Retina (tissue), 1 donor: ENCODE data around the gene CAGE1.
"Not testable (repeated sequence)": the region's sequence is repeated elsewhere in the genome, so short reads cannot be mapped to it uniquely, and the experiment has no call there.

ENCODE experiments used
- DNase-seq: peaks from one replicate; pipeline ENCODE4 v3.0.0-alpha.2; 2016

CAGE1 gene

GRCh38 chr6:7406743-7407142 lies 17.2 kb upstream of the CAGE1 start:
- no peak for DNase-seq

- no peak for DNase-seq
Measured at GRCh38 chr6:7404546-7404945, 15.0 kb upstream of the CAGE1 start.

- DNase-seq, result no peak
Measured at GRCh38 chr6:7402716-7403115, 13.2 kb upstream of the CAGE1 start.

- no peak for DNase-seq
Measured at GRCh38 chr6:7401075-7401474, 11.5 kb upstream of the CAGE1 start.

- DNase-seq, result no peak
Measured at GRCh38 chr6:7392402-7392801, 2.9 kb upstream of the CAGE1 start.

- no peak for DNase-seq
Measured at GRCh38 chr6:7391151-7391550, 1.6 kb upstream of the CAGE1 start.

DNA sequence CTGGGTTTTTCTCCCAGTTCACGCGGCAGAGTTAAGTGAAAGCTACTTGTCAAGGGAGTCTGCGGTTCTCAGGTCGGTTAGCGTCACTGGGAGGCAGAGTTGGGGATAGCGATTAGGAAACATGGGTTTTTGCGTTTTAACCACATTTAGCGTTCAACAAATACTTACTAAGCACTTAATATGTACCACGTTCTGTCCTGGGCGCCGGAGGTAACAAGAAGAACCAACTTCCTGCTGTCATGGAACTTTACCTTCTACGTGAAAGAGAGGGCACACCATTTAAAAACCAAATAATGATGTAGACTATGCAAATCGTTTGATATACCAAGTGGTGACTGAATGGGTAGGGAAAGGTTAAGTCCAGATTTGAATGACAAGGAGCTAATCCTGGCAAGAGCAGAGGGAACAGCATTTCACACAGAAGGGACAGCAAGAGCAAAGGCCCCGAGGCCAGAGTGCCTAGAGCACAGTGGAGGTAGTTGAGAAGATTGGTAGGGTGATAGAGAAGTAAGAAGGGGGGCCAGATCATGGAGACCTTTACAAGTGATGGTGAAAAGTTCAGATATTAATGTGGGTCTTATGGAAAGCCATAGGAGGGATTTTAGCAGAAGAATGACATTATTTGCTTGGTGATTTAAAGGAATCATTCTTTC lies 810 bp upstream of the CAGE1 start:
- DNase-seq, result no peak

GRCh38 chr6:7389162-7389450 lies 436 bp downstream of the CAGE1 start:
- DNase-seq, result no peak

DNA sequence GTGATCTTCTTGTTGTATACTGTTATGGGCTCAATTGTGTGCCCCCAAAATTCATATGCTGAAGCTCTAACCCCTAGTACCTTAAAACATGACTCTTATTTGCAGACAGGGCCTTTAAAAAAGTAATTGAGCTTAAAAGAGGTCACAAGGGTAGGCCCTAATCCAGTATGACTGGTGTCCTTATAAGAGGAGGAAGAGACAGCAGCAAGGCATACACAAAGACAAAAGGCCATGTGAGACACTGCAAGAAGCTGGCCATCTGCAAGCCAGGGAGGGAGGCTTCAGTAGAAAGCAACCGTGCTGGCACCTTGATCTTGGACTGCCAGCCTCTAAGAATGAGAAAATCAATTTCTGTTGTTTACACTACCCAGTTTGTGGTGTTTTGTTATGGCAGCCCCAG lies 8.4 kb downstream of the CAGE1 start:
- no peak for DNase-seq

DNA sequence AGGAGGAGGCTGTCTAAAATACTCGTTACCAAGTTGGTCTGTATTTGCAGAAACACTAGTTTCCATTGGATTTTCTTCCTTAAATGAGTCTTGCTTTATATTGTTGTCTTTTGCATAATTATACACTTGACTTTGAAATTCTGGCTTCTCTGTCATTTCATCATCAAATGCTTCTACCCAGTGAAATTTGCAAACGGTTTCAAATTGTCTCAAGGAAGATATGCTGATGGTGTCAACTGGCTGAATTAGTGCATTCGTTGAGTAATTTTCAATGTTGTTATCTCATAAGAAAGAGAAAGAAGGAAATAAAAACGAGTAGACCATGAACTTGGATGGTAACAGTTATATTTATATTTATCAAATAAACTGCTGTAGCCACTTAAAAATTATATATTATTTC lies 10.8 kb downstream of the CAGE1 start:
- DNase-seq, result no peak

GRCh38 chr6:7377961-7378360 lies 11.6 kb downstream of the CAGE1 start:
- DNase-seq, result no peak

GRCh38 chr6:7373739-7374138 lies 15.8 kb downstream of the CAGE1 start:
- no peak for DNase-seq

DNA sequence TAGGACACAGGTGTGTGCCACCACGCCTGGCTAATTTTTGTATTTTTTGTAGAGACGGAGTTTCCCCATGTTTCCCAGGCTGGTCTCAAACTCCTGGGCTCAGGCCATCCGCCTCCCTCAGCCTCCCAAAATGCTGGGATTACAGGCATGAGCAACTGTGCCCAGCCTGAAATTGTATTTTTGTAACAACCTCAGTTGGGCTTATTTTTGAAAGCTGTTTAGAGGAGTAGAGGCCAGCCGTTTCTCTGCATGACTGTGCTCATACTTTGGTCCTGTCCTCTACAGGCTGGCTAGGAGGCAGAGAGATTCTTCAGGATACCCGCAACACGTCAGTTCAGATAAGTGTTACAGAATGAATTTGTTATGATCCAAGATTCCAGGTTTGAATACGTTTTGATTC lies 22.1 kb downstream of the CAGE1 start:
- DNase-seq, result no peak

DNA sequence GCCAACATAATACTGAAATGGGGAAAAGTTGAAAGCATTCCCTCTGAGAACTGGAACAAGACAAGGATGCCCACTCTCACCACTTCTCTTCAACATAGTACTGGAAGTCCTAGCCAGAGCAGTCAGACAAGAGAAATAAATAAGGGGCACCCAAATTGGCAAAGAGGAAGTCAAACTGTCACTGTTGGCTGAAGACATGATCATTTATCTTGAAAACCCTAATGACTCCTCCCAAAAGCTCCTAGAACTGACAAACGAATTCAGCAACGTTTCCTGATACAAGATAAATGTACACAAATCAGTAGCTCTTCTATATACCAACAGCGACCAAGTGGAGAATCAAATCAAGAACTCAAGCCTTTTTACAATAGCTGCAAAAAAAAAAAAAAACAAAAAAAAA lies 37.6 kb downstream of the CAGE1 start:
- DNase-seq, result not testable (repeated sequence)

- DNase-seq, result not testable (repeated sequence)
Measured at GRCh38 chr6:7350591-7350990, 39.0 kb downstream of the CAGE1 start.

DNA sequence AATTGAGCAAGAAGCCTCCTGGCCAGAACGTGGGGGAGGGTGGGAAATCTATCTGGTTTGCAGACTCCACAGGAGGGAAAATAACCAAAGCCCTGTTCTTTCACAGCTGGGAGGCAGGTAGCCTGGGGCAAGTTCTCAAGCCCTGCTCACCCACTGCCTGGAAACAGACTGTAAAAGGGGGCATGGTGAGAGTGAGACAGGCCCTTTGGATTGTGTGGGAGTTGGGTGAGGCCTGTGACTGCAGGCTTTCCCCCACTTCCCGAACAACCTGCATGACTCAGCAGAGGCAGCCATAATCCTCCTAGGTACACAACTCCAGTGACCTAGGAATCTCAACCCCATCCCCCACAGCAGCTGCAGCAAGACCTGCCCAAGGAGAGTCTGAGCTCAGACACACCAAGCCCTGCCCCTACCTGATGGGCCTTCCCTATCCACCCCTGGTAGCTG lies 42.0 kb downstream of the CAGE1 start:
- DNase-seq, result not testable (repeated sequence)

DNA sequence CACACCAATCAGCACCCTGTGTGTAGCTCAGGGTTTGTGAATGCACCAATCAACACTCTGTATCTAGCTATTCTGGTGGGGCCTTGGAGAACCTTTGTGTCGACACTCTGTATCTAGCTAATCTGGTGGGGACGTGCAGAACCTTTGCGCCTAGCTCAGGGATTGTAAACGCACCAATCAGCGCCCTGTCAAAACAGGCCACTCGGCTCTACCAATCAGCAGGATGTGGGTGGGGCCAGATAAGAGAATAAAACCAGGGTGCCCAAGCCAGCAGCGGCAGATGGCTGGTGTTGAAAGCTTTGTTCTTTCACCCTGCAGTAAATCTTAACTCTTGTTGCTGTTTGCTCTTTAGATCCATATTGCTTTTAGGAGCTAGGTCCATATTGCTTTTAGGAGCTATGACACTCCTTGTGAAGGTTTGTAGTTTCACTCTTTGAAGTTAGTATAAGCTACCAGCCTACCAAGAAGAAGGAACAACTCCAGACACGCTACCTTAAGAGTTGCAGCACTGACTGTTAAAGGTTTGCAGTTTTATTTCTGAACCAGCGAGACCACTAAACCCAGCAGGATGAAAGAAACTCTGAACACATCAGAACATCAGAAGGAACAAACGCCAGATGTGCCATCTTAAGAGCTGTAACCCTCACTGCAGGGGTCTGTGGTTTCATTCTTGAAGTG lies 44.6 kb downstream of the CAGE1 start:
- DNase-seq, result not testable (repeated sequence)

DNA sequence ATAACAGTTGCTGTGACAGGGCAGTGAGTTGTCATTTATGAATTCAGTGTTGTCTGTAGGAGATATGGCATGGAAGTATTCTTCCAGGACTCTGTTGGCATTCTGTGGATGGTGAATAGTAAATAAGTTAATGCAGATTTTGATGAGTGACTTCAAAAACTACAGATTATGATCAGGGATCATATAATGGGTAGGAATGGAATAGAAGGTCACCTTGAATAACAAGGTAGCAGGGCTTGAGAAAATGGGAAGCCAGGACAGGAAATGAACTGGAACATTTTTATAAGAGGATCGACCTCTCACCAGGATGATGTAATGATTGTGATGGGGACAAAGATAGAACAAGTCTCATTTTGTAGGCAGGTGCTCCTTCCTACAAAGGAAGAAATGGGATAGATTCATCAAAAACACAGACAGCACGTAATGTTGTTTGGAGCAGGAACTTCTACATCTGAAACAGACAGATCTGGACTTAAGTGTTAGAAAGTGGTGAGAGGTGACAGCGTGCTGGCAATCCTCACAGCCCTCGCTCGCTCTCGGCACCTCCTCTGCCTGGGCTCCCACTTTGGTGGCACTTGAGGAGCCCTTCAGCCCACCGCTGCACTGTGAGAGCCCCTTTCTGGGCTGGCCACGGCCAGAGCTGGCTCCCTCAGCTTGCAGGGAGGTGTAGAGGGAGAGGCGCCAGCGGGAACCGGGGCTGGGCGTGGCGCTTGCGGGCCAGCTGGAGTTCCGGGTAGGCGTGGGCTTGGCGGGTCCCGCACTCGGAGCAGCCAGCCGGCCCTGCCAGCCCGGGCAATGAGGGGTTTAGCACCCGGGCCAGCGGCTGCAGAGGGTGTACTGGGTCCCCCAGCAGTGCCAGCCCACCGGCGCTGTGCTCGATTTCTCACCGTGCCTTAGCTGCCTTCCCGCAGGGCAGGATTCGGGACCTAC lies 45.7 kb downstream of the CAGE1 start:
- no peak for DNase-seq

- DNase-seq, result no peak
Measured at GRCh38 chr6:7341989-7342742, 47.4 kb downstream of the CAGE1 start.

- DNase-seq, result no peak
Measured at GRCh38 chr6:7341271-7341670, 48.3 kb downstream of the CAGE1 start.

DNA sequence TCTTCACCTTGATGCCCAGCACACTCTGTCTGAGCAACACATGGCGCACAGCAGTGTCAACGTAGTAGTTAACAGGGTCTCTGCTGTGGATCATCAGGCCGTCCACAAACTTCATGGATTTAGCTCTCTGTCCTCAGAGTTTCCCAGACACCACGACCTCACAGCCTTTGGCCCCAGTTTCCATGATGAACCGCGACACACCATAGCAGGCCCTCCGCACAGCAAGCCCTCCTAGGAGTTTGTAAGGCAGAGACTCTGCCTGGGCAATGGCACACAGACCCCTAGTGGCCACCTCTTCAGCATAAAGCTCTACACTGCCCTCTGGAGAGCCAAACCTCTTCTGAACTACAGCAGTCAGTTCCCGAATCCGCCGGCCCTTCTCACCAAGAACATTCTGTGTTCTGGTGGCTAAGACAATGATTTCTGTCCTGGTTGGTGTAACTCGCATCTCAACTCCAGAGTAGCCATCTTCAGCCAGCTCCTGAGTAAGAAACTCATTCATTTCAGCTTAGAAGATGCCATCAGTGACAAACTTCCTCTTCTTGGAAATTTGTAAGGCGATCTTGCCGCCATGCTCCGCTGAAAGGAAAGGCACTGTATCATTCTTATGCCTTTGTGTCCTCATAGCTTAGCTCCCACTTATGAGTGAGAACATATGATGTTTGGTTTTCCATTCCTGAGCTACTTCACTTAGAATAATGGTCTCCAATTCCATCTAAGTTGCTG lies 50.4 kb downstream of the CAGE1 start:
- not testable (repeated sequence) for DNase-seq

DNA sequence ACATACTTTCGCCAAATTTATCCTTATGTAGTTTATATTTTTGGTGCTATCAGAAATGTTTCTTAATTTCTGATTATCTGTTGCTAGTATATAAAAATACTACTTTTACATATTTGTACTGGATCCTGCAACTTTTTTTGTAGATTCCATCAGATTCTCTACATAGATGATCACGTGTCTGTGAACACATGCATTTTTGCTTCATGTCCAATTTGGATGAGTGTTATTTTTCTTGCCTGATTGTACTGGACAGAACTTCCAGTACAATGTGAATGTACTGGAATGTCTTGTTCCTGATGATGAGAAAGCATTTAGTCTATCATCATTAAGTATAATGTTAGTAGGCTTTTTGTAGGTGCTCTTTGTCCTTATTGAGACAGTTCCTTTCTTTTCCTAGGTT lies 51.5 kb downstream of the CAGE1 start:
- no peak for DNase-seq
